ENCODE data around the gene GSTK1.
A peak's percentile ranks its signal among the peaks of the same experiment; 100 is the strongest.
"Not testable (repeated sequence)": the region's sequence is repeated elsewhere in the genome, so short reads cannot be mapped to it uniquely, and the experiment has no call there.

GSTK1 gene

DNA sequence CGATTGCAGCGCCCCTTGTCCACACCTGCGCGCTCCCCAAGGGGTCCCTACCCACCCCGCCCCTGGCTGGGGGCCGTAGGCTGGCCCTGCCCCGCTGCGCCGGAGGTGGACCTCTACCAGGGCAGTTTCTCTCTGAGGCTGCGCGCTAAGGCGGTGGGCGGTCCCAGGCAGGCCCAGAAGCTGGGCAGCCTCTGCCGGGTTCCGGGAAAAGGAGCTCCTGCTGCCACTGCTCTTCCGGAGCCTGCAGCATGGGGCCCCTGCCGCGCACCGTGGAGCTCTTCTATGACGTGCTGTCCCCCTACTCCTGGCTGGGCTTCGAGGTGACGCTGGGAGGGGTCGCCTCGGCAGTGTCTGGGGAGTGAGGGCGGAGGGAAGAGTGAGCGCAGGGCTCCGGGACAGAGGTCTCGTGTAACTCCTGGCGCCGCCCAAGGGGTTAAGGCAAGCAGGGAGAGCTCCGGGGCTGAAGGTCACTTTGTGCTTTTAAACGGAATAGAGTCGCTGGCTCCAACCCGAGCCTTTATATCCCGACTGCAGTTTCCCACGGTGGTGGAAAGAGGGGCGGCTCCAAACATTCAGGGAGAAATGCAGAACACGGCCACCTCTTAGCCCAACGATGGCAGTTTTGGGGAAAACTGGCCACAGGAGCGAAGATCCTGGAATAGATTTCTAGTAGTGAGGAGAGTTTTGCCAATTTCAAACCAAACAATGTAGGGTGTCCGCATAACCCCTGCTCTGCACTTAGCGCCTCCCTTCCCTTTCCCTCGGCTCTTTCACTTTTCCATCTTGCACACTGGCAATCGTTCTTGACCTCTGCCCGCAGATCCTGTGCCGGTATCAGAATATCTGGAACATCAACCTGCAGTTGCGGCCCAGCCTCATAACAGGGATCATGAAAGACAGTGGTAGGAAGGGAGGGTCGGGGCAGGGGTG lies at the start of gene GSTK1:
GSTK1 (plus strand) TSS at position 176 of the 930 bp plus-strand sequence; CDS start at position 249, 73 bp downstream.
- peak; percentile 83 for DNase-seq

- not testable (repeated sequence) for DNase-seq
These were observed 49.8 kb upstream of the GSTK1 start for GRCh38 chr7:143213478-143213877.

DNA sequence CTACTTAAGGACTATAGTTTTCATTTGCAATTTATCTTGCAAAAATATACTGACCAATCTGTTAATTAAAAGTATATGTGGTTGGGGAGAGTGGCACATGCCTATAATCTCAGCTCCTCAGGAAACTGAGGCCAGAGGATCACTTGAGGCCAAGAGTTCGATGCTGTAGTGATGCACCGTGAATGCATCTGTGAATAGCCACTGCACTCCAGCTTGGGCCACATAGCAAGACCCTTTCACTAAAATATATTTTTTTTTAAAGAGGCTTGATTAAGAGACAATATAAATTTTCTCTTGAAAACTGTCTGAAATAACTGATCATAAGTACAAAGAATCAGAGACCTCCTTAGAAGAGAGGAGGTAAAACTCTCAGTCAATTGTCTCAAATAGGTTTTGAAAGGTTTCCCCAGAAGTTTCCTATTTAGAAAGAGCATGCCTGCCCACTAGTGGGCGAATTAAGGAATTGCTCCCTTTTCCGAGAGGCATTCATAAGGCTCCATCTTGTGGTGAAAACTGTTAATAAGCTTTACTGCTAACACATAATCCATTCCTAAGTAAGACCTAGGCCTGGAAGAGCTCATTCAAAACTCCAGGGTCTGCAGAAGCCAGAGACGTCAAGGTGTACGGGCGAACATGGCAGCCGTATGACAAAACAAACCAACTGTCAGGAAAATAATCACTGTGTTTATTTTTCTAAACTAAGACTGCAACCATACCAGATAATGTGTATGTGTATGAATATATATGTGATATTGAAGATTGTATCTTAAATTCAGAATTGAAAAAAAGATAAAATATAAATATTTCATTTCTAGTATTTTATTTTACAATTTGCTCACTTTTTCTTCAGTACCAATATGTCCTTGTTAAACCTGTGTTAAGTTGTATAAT lies 48.2 kb upstream of the GSTK1 start:
- peak; percentile 67 for DNase-seq

GRCh38 chr7:143216151-143216550 lies 47.1 kb upstream of the GSTK1 start:
- no peak for DNase-seq

DNA sequence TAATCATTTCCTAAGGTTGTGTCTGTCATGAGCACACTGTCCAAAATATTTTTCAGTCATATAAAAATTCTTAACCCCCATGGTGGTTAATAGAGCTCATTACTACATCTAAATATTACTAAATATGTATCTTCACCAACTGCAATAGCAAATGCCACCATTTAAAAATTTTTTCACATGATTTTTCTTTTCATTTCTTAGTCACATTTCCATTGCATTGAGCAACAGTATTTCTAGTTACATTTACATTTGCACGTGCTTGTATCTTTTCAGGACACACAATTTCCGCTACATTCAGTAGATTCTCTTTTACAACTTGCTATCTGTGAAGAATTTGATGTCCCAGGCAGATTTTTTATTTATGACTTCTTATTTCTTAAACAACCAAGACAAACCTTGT lies 46.6 kb upstream of the GSTK1 start:
- DNase-seq = no peak

- DNase-seq = no peak
These were observed 45.4 kb upstream of the GSTK1 start for GRCh38 chr7:143217806-143218205.

DNA sequence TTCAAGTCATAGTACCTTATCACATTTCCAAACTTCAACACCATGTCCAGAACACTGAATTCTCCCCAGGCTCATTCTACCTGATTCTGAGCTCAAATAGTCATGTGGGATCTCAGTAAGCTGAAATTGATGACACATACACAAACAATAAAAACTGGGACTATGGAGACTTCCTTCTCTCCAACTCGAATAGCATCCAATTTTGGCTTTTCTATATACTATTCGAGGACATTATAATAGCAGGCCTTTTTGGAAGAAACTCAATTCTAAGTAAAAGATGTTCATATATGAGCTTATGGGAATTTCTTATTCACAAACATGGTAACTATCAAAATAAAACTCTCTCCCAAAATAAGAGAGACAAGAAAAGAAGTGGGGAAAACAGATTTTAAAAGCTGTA lies 42.0 kb upstream of the GSTK1 start:
- no peak for DNase-seq

DNA sequence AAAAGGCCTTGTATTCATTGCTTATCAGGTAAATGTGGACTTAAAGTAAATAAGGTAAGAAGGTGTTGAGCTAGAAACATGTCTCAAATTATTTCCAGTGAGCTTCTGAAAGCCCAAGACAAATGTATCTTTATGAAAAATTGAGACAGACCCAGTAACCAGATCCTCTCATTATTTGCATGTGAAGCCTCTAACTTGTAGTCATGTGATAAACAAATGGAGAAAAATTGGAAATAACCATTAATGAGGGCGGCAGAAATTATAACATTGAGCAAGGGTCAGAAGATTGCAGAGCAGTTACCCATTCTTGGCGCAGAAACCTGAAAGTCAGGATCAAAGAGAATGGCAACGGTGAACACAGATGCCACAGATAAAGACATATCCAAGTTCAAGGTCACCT lies 41.5 kb upstream of the GSTK1 start, which contains the start of gene TAS2R40:
TAS2R40 (plus strand) TSS at position 301 of the 400 bp plus-strand sequence; CDS start at position 343, 42 bp downstream.
- DNase-seq = no peak

- peak; percentile 48 for DNase-seq
These were observed 40.5 kb upstream of the GSTK1 start for GRCh38 chr7:143222782-143223181.

GRCh38 chr7:143223784-143224183 lies 39.5 kb upstream of the GSTK1 start:
- no peak for DNase-seq

- DNase-seq = no peak
These were observed 38.2 kb upstream of the GSTK1 start for GRCh38 chr7:143225047-143225446.

GRCh38 chr7:143227806-143228205 lies 35.4 kb upstream of the GSTK1 start:
- no peak for DNase-seq

DNA sequence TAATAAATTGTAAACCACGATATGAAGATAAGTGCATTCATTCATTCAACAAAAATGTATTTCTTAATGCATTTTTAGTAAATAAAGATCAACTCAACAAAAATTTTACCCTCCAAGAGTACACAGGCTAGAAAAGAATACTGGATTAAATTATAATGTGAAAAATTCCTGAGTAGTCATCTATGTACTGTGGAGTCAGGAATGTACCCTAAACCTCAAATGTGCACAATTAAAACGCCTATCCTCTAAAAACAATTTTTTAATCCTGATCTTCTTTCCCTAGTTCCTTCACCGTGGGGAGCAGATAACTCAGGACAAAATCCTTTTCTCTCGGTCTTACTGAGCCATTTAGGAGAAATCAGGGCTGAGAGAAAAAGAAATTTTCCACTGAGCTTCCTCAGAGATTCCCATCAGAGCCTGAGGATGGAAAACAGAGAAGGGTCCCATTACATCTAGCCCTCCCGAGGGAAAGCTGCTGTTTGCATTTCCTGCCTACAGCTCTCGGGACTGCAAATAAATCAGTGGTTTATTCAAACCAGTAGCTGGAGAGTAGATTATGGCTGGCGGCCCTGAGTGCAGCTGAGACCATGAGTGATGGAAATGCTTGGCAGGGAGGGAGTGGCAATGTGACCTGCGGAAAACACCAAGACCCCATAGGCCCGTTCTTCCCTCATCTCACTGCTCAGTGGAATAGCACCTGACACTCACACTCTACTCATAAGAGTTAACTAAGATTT lies 34.0 kb upstream of the GSTK1 start:
- no peak for DNase-seq

DNA sequence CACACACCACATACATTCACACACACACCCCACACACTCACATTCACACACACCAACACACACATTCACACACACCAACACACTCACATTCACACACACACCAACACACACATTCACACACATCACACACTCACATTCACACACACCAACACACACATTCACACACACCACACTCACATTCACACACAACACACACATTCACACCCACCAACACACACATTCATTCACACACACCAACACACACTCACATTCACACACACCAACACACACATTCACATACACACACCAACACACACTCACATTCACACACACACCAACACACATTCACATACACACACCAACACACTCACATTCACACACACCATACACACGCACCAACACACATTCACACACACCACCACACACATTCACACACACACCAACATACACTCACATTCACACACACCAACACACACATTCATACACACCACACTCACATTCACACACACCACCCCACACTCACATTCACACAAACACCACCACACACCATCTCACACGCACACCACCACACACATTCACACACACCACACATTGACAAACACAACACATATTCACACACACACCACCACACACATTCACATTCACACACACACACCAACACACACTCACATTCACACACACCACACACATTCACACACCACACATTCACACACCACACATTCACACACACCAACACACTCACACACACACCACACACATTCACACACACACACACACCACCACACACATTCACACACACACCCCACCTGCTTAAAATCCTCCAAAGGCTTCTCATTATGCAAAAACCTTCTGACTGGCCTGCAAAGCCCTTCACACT lies 32.4 kb upstream of the GSTK1 start:
- DNase-seq = no peak

GRCh38 chr7:143233816-143234532 lies 29.3 kb upstream of the GSTK1 start:
- no peak for DNase-seq

GRCh38 chr7:143234533-143234875 lies 28.7 kb upstream of the GSTK1 start:
- DNase-seq = no peak

- no peak for DNase-seq
These were observed 27.7 kb upstream of the GSTK1 start for GRCh38 chr7:143235561-143235960.

- DNase-seq = no peak
These were observed 26.7 kb upstream of the GSTK1 start for GRCh38 chr7:143236408-143236990.

- DNase-seq = no peak
These were observed 25.9 kb upstream of the GSTK1 start for GRCh38 chr7:143237366-143237765.

- DNase-seq = no peak
These were observed 24.8 kb upstream of the GSTK1 start for GRCh38 chr7:143238289-143238980.
